HG03432 (cell line): ENCODE data around the gene ADRA1B.

Source experiments
- ATAC-seq: cut with Tn5 transposase; IDR thresholded peaks from one replicate; pipeline ENCODE4 v1.9.1; 2021; ENCODE audit warnings: mild to moderate bottlenecking, moderate library complexity; ENCODE audit not compliant: unreplicated experiment

The ADRA1B gene

GRCh38 chr5:159915904-159916840, at the start of gene ADRA1B:
Gene ADRA1B, plus strand, starts transcription at chr5:159916482. Its CDS starts 424 bp downstream, at chr5:159916906.
- ATAC-seq = peak; percentile 85

- ATAC-seq = no peak
These were observed 42.6 kb upstream of the ADRA1B start for GRCh38 chr5:159873680-159874079.

GRCh38 chr5:159874263-159874662, 42.0 kb upstream of the ADRA1B start:
- no peak for ATAC-seq

- no peak for ATAC-seq
These were observed 39.3 kb upstream of the ADRA1B start for GRCh38 chr5:159877016-159877415.

GRCh38 chr5:159877894-159878448, 38.3 kb upstream of the ADRA1B start:
- ATAC-seq = no peak

GRCh38 chr5:159878988-159879471, 37.3 kb upstream of the ADRA1B start:
- no peak for ATAC-seq

GRCh38 chr5:159880676-159881075, 35.6 kb upstream of the ADRA1B start:
- ATAC-seq = no peak

- ATAC-seq = no peak
These were observed 34.3 kb upstream of the ADRA1B start for GRCh38 chr5:159881967-159882366.

- no peak for ATAC-seq
These were observed 32.7 kb upstream of the ADRA1B start for GRCh38 chr5:159883522-159883950.

GRCh38 chr5:159884917-159885620, 31.2 kb upstream of the ADRA1B start:
- ATAC-seq = no peak

- ATAC-seq = no peak
These were observed 30.0 kb upstream of the ADRA1B start for GRCh38 chr5:159886296-159886695.

- ATAC-seq = no peak
These were observed 29.2 kb upstream of the ADRA1B start for GRCh38 chr5:159887050-159887449.

- ATAC-seq = no peak
These were observed 27.4 kb upstream of the ADRA1B start for GRCh38 chr5:159888860-159889259.

- no peak for ATAC-seq
These were observed 26.1 kb upstream of the ADRA1B start for GRCh38 chr5:159890141-159890540.

- no peak for ATAC-seq
These were observed 24.9 kb upstream of the ADRA1B start for GRCh38 chr5:159891371-159891770.

- ATAC-seq = no peak
These were observed 23.1 kb upstream of the ADRA1B start for GRCh38 chr5:159893040-159893695.

- no peak for ATAC-seq
These were observed 22.0 kb upstream of the ADRA1B start for GRCh38 chr5:159894149-159894720.

- ATAC-seq = no peak
These were observed 18.4 kb upstream of the ADRA1B start for GRCh38 chr5:159897786-159898393.

- no peak for ATAC-seq
These were observed 16.9 kb upstream of the ADRA1B start for GRCh38 chr5:159899067-159900049.
